Upper lobe of left lung (tissue), 4 donors: Measurements from ENCODE around the gene YLPM1.

Experiments used
- EP300 ChIP-seq, 4 donors: sonication (generic); formaldehyde crosslinking; IDR thresholded peaks; one replicate each; pipeline ENCODE4 v1.5.1; 2017; ENCODE audit warnings: antibody characterized with exemption in 4 of 4, control low read depth in 2 of 4
- POLR2AphosphoS5 ChIP-seq, 2 donors: sonication (generic); formaldehyde crosslinking; IDR thresholded peaks; one replicate each; pipeline ENCODE4 v1.5.1; 2017; ENCODE audit warnings: antibody characterized with exemption in 2 of 2
- TF ChIP-seq, protein P1 (sequence below), 6 experiments: fragments of 450-650 bp in 4 of 6; fragments of 200-600 bp in 2 of 6; sonication (generic) in 2 of 6; IDR thresholded peaks; one replicate each; pipeline ENCODE4 v1.5.1; 2016 to 2019; ENCODE audit warnings: antibody characterized with exemption in 6 of 6

DNA sequence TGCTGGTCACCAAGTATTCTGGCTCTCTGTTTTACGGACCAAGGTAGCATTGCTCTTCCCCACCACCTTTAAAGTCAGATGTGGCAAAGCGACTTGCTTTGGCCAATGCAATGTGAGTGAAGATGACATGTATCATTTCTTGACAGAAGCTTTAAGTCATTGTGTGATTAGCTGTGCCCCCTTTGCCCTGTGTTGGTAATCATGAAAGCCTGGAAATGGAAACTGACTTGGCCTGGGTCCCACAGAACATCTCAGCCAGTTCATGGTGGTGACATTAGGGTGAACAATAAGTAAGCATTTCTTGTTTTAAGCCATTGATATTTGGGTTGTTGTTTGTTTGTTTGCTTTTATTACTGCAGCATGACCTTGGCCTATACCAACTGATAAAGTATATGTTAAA lies 15.9 kb upstream of the YLPM1 start:
- TF ChIP-seq POLR2AphosphoS5 (IDR thresholded peaks at IDR 0.05): no peak
- TF ChIP-seq EP300 (IDR thresholded peaks at IDR 0.05): no peak
- TF ChIP-seq, protein P1, sequence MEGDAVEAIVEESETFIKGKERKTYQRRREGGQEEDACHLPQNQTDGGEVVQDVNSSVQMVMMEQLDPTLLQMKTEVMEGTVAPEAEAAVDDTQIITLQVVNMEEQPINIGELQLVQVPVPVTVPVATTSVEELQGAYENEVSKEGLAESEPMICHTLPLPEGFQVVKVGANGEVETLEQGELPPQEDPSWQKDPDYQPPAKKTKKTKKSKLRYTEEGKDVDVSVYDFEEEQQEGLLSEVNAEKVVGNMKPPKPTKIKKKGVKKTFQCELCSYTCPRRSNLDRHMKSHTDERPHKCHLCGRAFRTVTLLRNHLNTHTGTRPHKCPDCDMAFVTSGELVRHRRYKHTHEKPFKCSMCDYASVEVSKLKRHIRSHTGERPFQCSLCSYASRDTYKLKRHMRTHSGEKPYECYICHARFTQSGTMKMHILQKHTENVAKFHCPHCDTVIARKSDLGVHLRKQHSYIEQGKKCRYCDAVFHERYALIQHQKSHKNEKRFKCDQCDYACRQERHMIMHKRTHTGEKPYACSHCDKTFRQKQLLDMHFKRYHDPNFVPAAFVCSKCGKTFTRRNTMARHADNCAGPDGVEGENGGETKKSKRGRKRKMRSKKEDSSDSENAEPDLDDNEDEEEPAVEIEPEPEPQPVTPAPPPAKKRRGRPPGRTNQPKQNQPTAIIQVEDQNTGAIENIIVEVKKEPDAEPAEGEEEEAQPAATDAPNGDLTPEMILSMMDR (IDR thresholded peaks at IDR 0.05): no peak
